Mucosa of descending colon (tissue), 3 donors: Measurements from ENCODE around the gene KSR1. TPM values are rescaled to one million over a fixed set of nuclear protein-coding genes. Genes with fewer than 3 reads are reported as not detected.

Source experiments
- ATAC-seq: fragments of 200-7000 bp; cut with Tn5 transposase; one replicate; pipeline ENCODE4 v1.9.1; 2020; ENCODE audit warnings: mild to moderate bottlenecking, moderate library complexity
- DNase-seq, 3 donors: peaks; one replicate each; pipeline ENCODE4 v3.0.0-alpha.2; 2020
- H3K36me3 ChIP-seq: fragments of 200-600 bp; one replicate; pipeline ENCODE4 v1.8.0; 2021; ENCODE audit warnings: low read depth, mild to moderate bottlenecking
- H3K4me1 ChIP-seq: fragments of 200-600 bp; one replicate; pipeline ENCODE4 v1.8.0; 2021; ENCODE audit warnings: low read depth, mild to moderate bottlenecking
- H3K4me3 ChIP-seq: fragments of 200-600 bp; one replicate; pipeline ENCODE4 v1.8.0; 2021; ENCODE audit warnings: mild to moderate bottlenecking
- H3K9me3 ChIP-seq: fragments of 200-600 bp; one replicate; pipeline ENCODE4 v1.8.0; 2021; ENCODE audit warnings: mild to moderate bottlenecking
- intact Hi-C, 2 donors: fragments of 100-400 bp; cut with DNase I in 1 of 2; cut with micrococcal nuclease in 1 of 2; formaldehyde crosslinking; loops; one replicate each; pipeline versions ENCODE4 v1.11.0 to v1.11.1; 2022; cut with DNase I, micrococcal nuclease
- total RNA-seq, 3 donors: library from RNA; stranded (reverse); fragmentation: NEBNext Ultra II Directional in 2 of 3; extraction: Animal tissue kit (Norgen Biotek cat#: 25700) in 2 of 3; gene quantifications; one replicate each; pipeline versions ENCODE4 v1.2.1 to v1.2.4, GENCODE V29; 2021 to 2023
- TF ChIP-seq, protein P1 (sequence below): fragments of 200-600 bp; IDR thresholded peaks from one replicate; pipeline ENCODE4 v1.8.0; 2022; ENCODE audit warnings: antibody characterized with exemption, mild to moderate bottlenecking
- donor health status: DM: no; HTN: no; CAD: no; lungs with moderate emphysema.
- donor health status: DM: no; HTN: no; CAD: no.
- donor health status: DM: no; HTN: yes; CAD: no.

Gene KSR1
- total RNA-seq, 3 donors from 2014 or later: 20.5 to 50.4 (median 21.3) TPM

DNA sequence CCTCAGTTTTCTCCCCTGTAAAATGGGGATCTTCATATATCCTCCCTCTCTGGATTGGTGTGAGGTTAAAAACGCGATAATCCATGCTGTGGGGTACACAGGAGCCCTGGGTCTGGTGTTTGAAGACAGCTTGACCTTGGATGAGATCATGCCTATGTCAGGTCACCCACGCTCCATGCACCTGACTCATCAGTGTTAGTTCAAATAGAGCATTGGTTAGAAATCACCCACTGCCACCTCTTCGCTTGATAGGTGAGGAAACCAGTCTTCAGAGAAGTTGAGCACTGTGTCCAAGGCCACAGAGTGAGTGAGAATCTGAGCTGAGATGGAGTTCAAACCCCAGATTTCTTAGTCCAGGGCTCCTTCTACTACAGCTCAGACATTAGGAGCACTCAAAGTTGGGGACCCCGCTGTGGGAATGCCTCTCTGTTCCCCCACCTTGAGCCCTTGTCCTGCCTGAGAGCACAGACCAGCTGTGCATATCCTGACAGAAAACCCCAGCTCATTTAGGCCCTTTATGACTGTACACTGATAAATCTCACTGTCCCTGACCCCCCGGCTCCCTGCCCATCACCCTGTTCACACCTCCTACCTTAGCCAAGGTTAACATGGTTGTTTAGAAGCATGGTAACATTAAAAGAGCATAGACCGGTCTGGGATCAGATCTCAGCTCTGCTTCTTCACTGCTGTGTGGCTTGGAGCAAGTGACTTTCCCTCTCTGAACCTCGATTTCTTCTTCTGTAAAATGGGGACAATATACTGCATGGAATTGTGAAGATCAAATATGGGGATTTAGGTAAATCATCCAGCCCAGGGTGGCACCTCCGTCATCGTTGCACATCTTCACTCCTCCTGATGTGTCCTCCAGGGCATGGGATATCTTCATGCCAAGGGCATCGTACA lies 152.3 kb downstream of the KSR1 start:
- ATAC-seq: no peak
- intact Hi-C loops: loop anchor here (10.0 kb wide), 2 partner anchors 154 to 374 kb away; partner anchors contain the start of gene KSR1 (in 1 of the 2)
- peaks cover 2% of the 10 kb centered on the region for H3K4me1 ChIP-seq
- DNase-seq: peak in 1 of 3 donors; percentile 4
- TF ChIP-seq, protein P1, sequence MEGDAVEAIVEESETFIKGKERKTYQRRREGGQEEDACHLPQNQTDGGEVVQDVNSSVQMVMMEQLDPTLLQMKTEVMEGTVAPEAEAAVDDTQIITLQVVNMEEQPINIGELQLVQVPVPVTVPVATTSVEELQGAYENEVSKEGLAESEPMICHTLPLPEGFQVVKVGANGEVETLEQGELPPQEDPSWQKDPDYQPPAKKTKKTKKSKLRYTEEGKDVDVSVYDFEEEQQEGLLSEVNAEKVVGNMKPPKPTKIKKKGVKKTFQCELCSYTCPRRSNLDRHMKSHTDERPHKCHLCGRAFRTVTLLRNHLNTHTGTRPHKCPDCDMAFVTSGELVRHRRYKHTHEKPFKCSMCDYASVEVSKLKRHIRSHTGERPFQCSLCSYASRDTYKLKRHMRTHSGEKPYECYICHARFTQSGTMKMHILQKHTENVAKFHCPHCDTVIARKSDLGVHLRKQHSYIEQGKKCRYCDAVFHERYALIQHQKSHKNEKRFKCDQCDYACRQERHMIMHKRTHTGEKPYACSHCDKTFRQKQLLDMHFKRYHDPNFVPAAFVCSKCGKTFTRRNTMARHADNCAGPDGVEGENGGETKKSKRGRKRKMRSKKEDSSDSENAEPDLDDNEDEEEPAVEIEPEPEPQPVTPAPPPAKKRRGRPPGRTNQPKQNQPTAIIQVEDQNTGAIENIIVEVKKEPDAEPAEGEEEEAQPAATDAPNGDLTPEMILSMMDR: no peak
- H3K36me3 ChIP-seq: no peaks in the 10 kb centered on the region
- H3K4me3 ChIP-seq: no peak overlapping the region
- no peaks in the 10 kb centered on the region for H3K9me3 ChIP-seq

- Histone ChIP-seq H3K4me1 (peaks cover 9% of the 10 kb centered on the region), H3K9me3 (no peaks in the 10 kb centered on the region), H3K36me3 (no peaks in the 10 kb centered on the region), H3K4me3 (no peak overlapping the region)
- TF ChIP-seq, protein P1: peak; percentile 59
- ATAC-seq (peak; percentile 87), DNase-seq (peak; percentile 55 to 81 (median 76))
- intact Hi-C loops: loop anchor here (10.0 kb wide), 2 partner anchors 155 to 375 kb away; partner anchors contain the start of gene KSR1 (in 1 of the 2)
Observed at GRCh38 chr17:27609611-27610303, 153.5 kb downstream of the KSR1 start.

- peaks cover 13% of the 10 kb centered on the region for H3K4me1 ChIP-seq
- no peak overlapping the region for H3K4me3 ChIP-seq
- intact Hi-C loops: no loop called here
- H3K9me3 ChIP-seq: no peaks in the 10 kb centered on the region
- DNase-seq (peak in 2 of 3 donors; percentile 29 to 45), ATAC-seq (peak; percentile 47)
- H3K36me3 ChIP-seq: no peaks in the 10 kb centered on the region
- TF ChIP-seq, protein P1: no peak
Observed at GRCh38 chr17:27610304-27610677, 154.0 kb downstream of the KSR1 start.

- ATAC-seq: no peak
- H3K4me1 ChIP-seq: peaks cover 24% of the 10 kb centered on the region
- H3K36me3 ChIP-seq: no peaks in the 10 kb centered on the region
- intact Hi-C loops: no loop called here
- H3K4me3 ChIP-seq: no peak overlapping the region
- DNase-seq: no peak
- TF ChIP-seq, protein P1: no peak
- H3K9me3 ChIP-seq: no peaks in the 10 kb centered on the region
Observed at GRCh38 chr17:27612160-27612770, 156.0 kb downstream of the KSR1 start.

- no peak for ATAC-seq
Observed at GRCh38 chr17:27613433-27613832, 157.2 kb downstream of the KSR1 start.

More at GRCh38 chr17:27613433-27613832, 157.2 kb downstream of the KSR1 start:
- no peaks in the 10 kb centered on the region for H3K36me3 ChIP-seq
- H3K4me3 ChIP-seq: no peak overlapping the region
- peaks cover 24% of the 10 kb centered on the region for H3K4me1 ChIP-seq
- DNase-seq: peak in 1 of 3 donors; percentile 7
- TF ChIP-seq, protein P1: no peak
- intact Hi-C loops: no loop called here
- H3K9me3 ChIP-seq: no peaks in the 10 kb centered on the region
